SH-SY5Y (cell line): ENCODE data around the gene RGS7.

ENCODE experiments used
- GATA2 ChIP-seq: IDR thresholded peaks from 2 replicates; pipeline ENCODE4 v1.6.1; 2011; ENCODE audit warnings: mild to moderate bottlenecking, low read depth, low read length
- GATA3 ChIP-seq: IDR thresholded peaks from 2 replicates; pipeline ENCODE4 v1.6.1; 2011; ENCODE audit warnings: low read depth, mild to moderate bottlenecking, low read length, moderate library complexity

DNA sequence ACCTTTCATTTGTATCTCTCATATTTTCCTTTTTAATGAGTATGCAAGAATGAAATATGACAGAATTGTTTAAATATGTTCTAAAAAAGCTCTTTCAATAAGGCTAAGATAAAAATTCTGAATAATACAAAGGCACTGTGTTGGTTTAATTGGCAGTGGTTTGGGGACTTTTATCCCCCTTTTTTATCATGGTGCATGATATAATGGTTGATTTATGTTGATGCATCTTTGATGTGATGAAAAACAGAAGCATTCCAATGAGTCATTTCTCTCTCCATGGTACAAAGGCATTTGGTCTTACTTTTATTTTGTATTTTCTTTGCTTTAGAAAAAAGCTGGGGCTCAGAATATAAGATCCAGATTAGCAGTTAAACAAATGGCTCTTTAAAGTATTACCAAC lies 617.9 kb downstream of the RGS7 start:
- TF ChIP-seq GATA2 (no peak), GATA3 (no peak)
